AG04450 (cell line): ENCODE data around the gene BRD4. TPM values are rescaled to one million over a fixed set of nuclear protein-coding genes. Genes with fewer than 3 reads are reported as not detected.

Experiments used
- CTCF ChIA-PET: fragments of 300-600, 350-600 bp; formaldehyde crosslinking; extraction: SDS; loops from one replicate; lab custom pipeline; 2022; ENCODE audit warnings: antibody characterized with exemption, inconsistent platforms; lab: Charles Lee
- POLR2A ChIA-PET: fragments of 350-600 bp; formaldehyde crosslinking; extraction: SDS; loops from one replicate; lab custom pipeline; 2021; ENCODE audit warnings: antibody characterized with exemption, inconsistent platforms; lab: Yijun Ruan, JAX
- DNase-seq: peaks from one replicate; pipeline ENCODE4 v3.0.0-alpha.2; 2011; ENCODE audit warnings: low read depth, low spot score
- H3K27ac ChIP-seq: one replicate; pipeline ENCODE4 v1.5.1; 2012; ENCODE audit warnings: low read depth, low read length, control low read depth
- H3K27me3 ChIP-seq: one replicate; pipeline ENCODE4 v1.6.0; 2012; ENCODE audit warnings: low read length; ENCODE audit not compliant: control insufficient read depth, insufficient read depth
- H3K4me3 ChIP-seq: 2 replicates; pipeline ENCODE4 v1.5.1; 2011; ENCODE audit warnings: mild to moderate bottlenecking, low read depth, low read length, control low read depth
- H3K9me3 ChIP-seq: 2 replicates; pipeline ENCODE4 v1.5.1; 2012; ENCODE audit warnings: low read length; ENCODE audit not compliant: control insufficient read depth, insufficient read depth
- CTCF ChIP-seq: IDR thresholded peaks from 2 replicates; pipeline ENCODE4 v1.5.1; 2011; ENCODE audit warnings: low read depth, low read length, control low read depth, inconsistent platforms
- polyA plus RNA-seq: library from polyadenylated mRNA; depleted of rRNA; stranded (reverse); fragments of >200 nt; gene quantifications from 2 replicates; pipeline ENCODE4 v1.2.3, GENCODE V29; 2011

BRD4 gene
- polyA plus RNA-seq, 1 experiment: 7.8 TPM

- H3K4me3 ChIP-seq: no peak overlapping the region
- ChIA-PET CTCF (interaction anchor here (2.0 kb wide), 1 partner anchor 13 kb away, joined by 8 read pairs; no protein-coding TSS in a partner anchor), POLR2A (no interaction called here)
- DNase-seq: no peak
- no peaks in the 10 kb centered on the region for H3K27me3 ChIP-seq
- TF ChIP-seq CTCF: no peak
- H3K27ac ChIP-seq: no peak overlapping the region
- no peaks in the 10 kb centered on the region; the same call in 1 of the 2 replicates for H3K9me3 ChIP-seq
Observed at GRCh38 chr19:15264933-15265206, 67.5 kb downstream of the BRD4 start.

DNA sequence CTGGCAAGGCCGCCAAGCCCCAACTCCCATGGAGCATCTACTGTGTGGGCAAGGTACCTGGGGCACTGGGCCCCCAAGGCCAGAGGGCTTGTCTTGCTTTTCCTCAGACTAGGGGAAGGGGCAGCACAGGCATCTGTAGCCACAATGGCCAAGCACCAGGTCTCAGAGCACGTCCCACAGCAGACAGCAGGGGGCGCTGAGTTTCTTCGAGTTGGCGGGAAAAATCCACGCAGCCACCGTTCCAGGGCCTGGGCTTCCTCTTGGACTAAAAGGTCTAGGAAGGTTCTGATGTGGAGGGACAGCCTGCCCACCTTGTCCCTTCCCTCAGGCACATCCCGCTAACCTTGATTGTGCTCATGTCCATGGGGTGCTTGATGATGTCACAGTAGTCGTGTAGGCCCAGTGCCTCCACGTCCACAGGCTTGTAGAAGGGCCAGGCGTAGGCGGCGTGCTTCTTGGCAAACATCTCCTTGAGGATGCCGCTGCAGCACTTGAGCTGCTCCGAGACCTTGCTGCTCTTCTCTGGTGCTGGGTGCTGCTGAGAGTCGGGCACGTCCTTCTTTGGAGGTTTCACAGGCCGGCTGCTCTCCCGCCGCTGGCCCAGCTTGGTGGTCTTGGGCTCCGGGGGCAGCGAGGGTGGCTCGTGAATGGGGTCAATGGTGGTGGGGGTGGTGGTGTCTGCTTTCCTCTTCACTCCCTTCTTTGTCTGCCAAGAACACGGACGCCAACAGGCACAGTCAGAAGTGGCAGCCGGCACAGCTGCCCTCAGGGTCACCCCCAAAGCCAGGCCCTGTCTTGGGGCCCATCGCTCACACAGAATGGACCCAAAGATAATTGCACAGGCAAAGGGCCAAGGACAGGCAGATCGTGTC lies 68.0 kb downstream of the BRD4 start:
- no peaks in the 10 kb centered on the region; the same call in 1 of the 2 replicates for H3K9me3 ChIP-seq
- DNase-seq: peak; percentile 34
- POLR2A ChIA-PET: no interaction called here
- no peaks in the 10 kb centered on the region for H3K27me3 ChIP-seq
- no peak overlapping the region for H3K27ac ChIP-seq
- no peak overlapping the region for H3K4me3 ChIP-seq
- peak; percentile 73 for TF ChIP-seq CTCF
- CTCF ChIA-PET: interaction anchor here (0.7 to 2.0 kb wide), 4 partner anchors 10 to 72 kb away, joined by 4 to 8 read pairs (median 4); no protein-coding TSS in a partner anchor

DNA sequence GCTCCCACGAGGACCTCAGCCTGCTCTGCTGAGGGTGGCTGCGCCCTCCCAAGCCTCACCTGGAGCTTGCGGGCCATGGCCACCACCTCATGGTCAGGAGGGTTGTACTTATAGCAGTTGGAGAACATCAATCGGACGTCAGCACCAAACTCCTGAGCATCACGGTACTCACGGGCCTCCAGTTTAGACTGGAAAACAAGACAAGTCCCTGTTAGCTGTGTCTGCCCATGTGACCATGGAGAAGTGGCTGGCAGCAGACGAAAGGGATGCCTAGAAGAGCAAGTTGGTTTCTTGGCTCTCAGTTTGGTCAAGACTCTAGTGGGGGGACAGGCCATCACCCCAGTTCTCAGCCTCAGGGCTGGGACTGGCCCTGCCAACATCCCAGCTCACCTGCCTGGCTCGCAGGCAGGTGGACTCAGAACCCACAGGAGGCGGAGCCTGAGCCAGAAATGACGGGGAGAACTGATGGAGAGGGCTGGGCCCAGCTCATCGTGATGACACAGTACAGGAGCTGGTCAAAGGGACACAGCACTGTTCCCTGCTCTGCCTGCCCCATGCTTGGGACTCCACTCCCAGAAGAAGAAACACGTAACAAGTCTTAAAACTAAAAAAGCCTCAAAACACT lies 68.9 kb downstream of the BRD4 start:
- no peak for TF ChIP-seq CTCF
- CTCF ChIA-PET: interaction anchor here (0.5 to 1.4 kb wide), 6 partner anchors 9 to 124 kb away, joined by 3 to 4 read pairs (median 4); no protein-coding TSS in a partner anchor

GRCh38 chr19:15262011-15262410 lies 70.3 kb downstream of the BRD4 start:
- no peak for TF ChIP-seq CTCF
- H3K9me3 ChIP-seq: no peaks in the 10 kb centered on the region; the same call in 1 of the 2 replicates
- ChIA-PET CTCF (no interaction called here), POLR2A (no interaction called here)
- DNase-seq: no peak
- no peaks in the 10 kb centered on the region for H3K27me3 ChIP-seq
- no peak overlapping the region for H3K4me3 ChIP-seq
- no peak overlapping the region for H3K27ac ChIP-seq

More for the DNA sequence above, 68.9 kb downstream of the BRD4 start:
- Histone ChIP-seq H3K27me3 (no peaks in the 10 kb centered on the region), H3K4me3 (no peak overlapping the region), H3K27ac (peak overlapping the region; percentile 39), H3K9me3 (no peaks in the 10 kb centered on the region; the same call in 1 of the 2 replicates)
- no peak for DNase-seq
- POLR2A ChIA-PET: no interaction called here

- Histone ChIP-seq H3K9me3 (no peaks in the 10 kb centered on the region; the same call in 1 of the 2 replicates), H3K27ac (no peak overlapping the region), H3K4me3 (no peak overlapping the region), H3K27me3 (no peaks in the 10 kb centered on the region)
- CTCF ChIA-PET: interaction anchor here (0.7 to 1.1 kb wide), 3 partner anchors 31 to 155 kb away, joined by 3 to 4 read pairs (median 3); no protein-coding TSS in a partner anchor
- peak; percentile 36; the same call in 1 of the 2 replicates for TF ChIP-seq CTCF
- POLR2A ChIA-PET: no interaction called here
- DNase-seq: no peak
Observed at GRCh38 chr19:15260939-15261338, 71.4 kb downstream of the BRD4 start.
